Measurements from ENCODE around the gene ALDH1A3. TPM values are rescaled to one million over a fixed set of nuclear protein-coding genes. Genes with fewer than 3 reads are reported as not detected.

The ALDH1A3 gene
- total and polyA plus RNA-seq, 4 donors, result 0.79 to 8.4 (median 1.4) TPM

GRCh38 chr15:100940767-100941379, 61.2 kb downstream of the ALDH1A3 start:
- H3K4me1 ChIP-seq (ENCODE audit: control insufficient read depth in 4 of 4, insufficient read depth in 4 of 4, low read length in 3 of 4), result peaks cover 0 to 2% (median 0%) of the 10 kb centered on the region in 4 donors
- no peaks in the 10 kb centered on the region for H3K9me3 ChIP-seq (ENCODE audit: control insufficient read depth in 4 of 4, low read length in 3 of 4)
- H3K4me3 ChIP-seq (ENCODE audit: low read depth in 1 of 3, low read length in 3 of 3), result no peak overlapping the region
- H3K27ac ChIP-seq (ENCODE audit: low read depth in 1 of 2, low read length in 2 of 2), result no peak overlapping the region
- peaks cover 0 to 3% (median 0%) of the 10 kb centered on the region in 4 donors for H3K27me3 ChIP-seq (ENCODE audit: control insufficient read depth in 4 of 4, insufficient read depth in 4 of 4, low read length in 3 of 4)
- TF ChIP-seq RXRA (IDR thresholded peaks at IDR 0.05) (no peak), ZBTB33 (IDR thresholded peaks at IDR 0.05) (no peak)
- DNase-seq (ENCODE audit: low spot score), result no peak
- 74% methylated on average over 2 of the region's 2 CpGs for WGBS
- no peaks in the 10 kb centered on the region for H3K36me3 ChIP-seq (ENCODE audit: control insufficient read depth in 4 of 4, insufficient read depth in 3 of 4, low read depth in 1 of 4, low read length in 3 of 4)
- H3K9ac ChIP-seq (ENCODE audit: low read depth in 1 of 2, low read length in 2 of 2), result no peak overlapping the region

GRCh38 chr15:100941536-100941935, 61.9 kb downstream of the ALDH1A3 start:
- Histone ChIP-seq H3K27me3 (ENCODE audit: control insufficient read depth in 4 of 4, insufficient read depth in 4 of 4, low read length in 3 of 4) (peaks cover 0 to 3% (median 0%) of the 10 kb centered on the region in 4 donors), H3K36me3 (ENCODE audit: control insufficient read depth in 4 of 4, insufficient read depth in 3 of 4, low read depth in 1 of 4, low read length in 3 of 4) (no peaks in the 10 kb centered on the region), H3K4me1 (ENCODE audit: control insufficient read depth in 4 of 4, insufficient read depth in 4 of 4, low read length in 3 of 4) (peaks cover 0 to 2% (median 0%) of the 10 kb centered on the region in 4 donors), H3K27ac (ENCODE audit: low read depth in 1 of 2, low read length in 2 of 2) (no peak overlapping the region), H3K4me3 (ENCODE audit: low read depth in 1 of 3, low read length in 3 of 3) (no peak overlapping the region), H3K9ac (ENCODE audit: low read depth in 1 of 2, low read length in 2 of 2) (no peak overlapping the region), H3K9me3 (ENCODE audit: control insufficient read depth in 4 of 4, low read length in 3 of 4) (no peaks in the 10 kb centered on the region)
- DNase-seq (ENCODE audit: low spot score), result no peak
- 69% methylated on average over 10 of the region's 10 CpGs for WGBS
- TF ChIP-seq NR2F2 (IDR thresholded peaks at IDR 0.05) (no peak), RAD21 (IDR thresholded peaks at IDR 0.05) (no peak), ZBTB33 (IDR thresholded peaks at IDR 0.05) (no peak), CTCF (IDR thresholded peaks at IDR 0.05; ENCODE audit: low read depth, low read length, missing input control) (no peak), FOXA1 (IDR thresholded peaks at IDR 0.05) (no peak), MAX (IDR thresholded peaks at IDR 0.05) (no peak), TAF1 (conservative IDR thresholded peaks at IDR 0.05) (no peak), REST (IDR thresholded peaks at IDR 0.05) (no peak)
